OCI-LY7 (cell line): ENCODE measurements around the gene LUC7L3.

ENCODE experiments used
- EZH2phosphoT487 ChIP-seq: fragments of 200-600 bp; sonication (generic); IDR thresholded peaks from 2 replicates; pipeline ENCODE4 v1.6.1; 2018; ENCODE audit warnings: low read depth, borderline replicate concordance, mild to moderate bottlenecking, mixed run types, antibody characterized with exemption, low read length, moderate library complexity, mixed read lengths
- TF ChIP-seq, protein P1 (sequence below): fragments of 200-600 bp; sonication (generic); conservative IDR thresholded peaks from 2 replicates; pipeline ENCODE4 v1.5.1; 2014; ENCODE audit warnings: mild to moderate bottlenecking, antibody characterized with exemption, low read length, moderate library complexity, mixed read lengths

DNA sequence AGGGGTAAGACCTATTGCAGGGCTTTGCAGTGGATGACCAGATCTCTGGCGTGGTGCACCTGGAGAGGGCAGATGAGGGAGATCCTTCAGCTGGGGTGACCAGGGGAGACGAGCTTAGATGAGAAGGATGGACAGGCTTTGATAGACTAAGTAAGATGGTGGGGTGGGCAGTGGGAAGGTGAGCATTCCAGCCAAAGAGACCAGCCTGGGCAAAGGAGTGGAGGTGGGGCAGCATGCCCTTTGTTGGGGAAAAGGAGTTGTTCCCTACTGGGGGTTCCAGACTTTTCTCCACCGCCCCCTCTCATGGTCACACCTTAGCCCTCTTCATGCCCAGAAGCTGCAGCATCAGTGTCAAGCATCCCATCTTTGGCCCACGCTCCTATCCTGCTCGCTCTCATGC lies 39.3 kb upstream of the LUC7L3 start:
- TF ChIP-seq, protein P1, sequence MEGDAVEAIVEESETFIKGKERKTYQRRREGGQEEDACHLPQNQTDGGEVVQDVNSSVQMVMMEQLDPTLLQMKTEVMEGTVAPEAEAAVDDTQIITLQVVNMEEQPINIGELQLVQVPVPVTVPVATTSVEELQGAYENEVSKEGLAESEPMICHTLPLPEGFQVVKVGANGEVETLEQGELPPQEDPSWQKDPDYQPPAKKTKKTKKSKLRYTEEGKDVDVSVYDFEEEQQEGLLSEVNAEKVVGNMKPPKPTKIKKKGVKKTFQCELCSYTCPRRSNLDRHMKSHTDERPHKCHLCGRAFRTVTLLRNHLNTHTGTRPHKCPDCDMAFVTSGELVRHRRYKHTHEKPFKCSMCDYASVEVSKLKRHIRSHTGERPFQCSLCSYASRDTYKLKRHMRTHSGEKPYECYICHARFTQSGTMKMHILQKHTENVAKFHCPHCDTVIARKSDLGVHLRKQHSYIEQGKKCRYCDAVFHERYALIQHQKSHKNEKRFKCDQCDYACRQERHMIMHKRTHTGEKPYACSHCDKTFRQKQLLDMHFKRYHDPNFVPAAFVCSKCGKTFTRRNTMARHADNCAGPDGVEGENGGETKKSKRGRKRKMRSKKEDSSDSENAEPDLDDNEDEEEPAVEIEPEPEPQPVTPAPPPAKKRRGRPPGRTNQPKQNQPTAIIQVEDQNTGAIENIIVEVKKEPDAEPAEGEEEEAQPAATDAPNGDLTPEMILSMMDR = no peak
- no peak for TF ChIP-seq EZH2phosphoT487
